Muscle of leg (tissue), 11 donors: Measurements from ENCODE around the gene TAS2R16. TPM values are rescaled to one million over a fixed set of nuclear protein-coding genes. Genes with fewer than 3 reads are reported as not detected.
"Not testable (repeated sequence)": the region's sequence is repeated elsewhere in the genome, so short reads cannot be mapped to it uniquely, and the experiment has no call there.

Experiments used
- DNase-seq: peaks from one replicate; pipeline ENCODE4 v3.0.0; 2013
- H3K27ac ChIP-seq: one replicate; pipeline ENCODE4 v1.5.1; 2013; ENCODE audit warnings: mild to moderate bottlenecking, low read length, control low read depth
- H3K27me3 ChIP-seq: one replicate; pipeline ENCODE4 v1.6.1; 2013; ENCODE audit warnings: low read length; ENCODE audit not compliant: control insufficient read depth, insufficient read depth
- H3K36me3 ChIP-seq: one replicate; pipeline ENCODE4 v1.6.1; 2013; ENCODE audit warnings: low read length; ENCODE audit not compliant: control insufficient read depth, insufficient read depth
- H3K4me1 ChIP-seq: one replicate; pipeline ENCODE4 v1.6.1; 2013; ENCODE audit warnings: low read length; ENCODE audit not compliant: control insufficient read depth, insufficient read depth
- H3K4me3 ChIP-seq: one replicate; pipeline ENCODE4 v1.5.1; 2013; ENCODE audit warnings: low read length, control low read depth
- H3K9me3 ChIP-seq: replicated peaks from 2 replicates; pipeline ENCODE4 v1.6.1; 2013; ENCODE audit warnings: low read depth, low read length; ENCODE audit not compliant: control insufficient read depth
- WGBS: methylation state at CpG from one replicate; pipeline ENCODE4 v1.1.5; 2013; ENCODE audit warnings: missing lambda C conversion rate; ENCODE audit not compliant: insufficient coverage; 5-methylcytosine and 5-hydroxymethylcytosine counted together
- polyA plus RNA-seq, 8 donors: library from polyadenylated mRNA; unstranded; fragments of 120-200 nt; gene quantifications; one replicate each; pipeline versions ENCODE4 v1.2.1 to v1.2.3, GENCODE V29; 2013; ENCODE audit warnings: inconsistent platforms in 1 of 8, low replicate concordance in 1 of 8; ENCODE audit not compliant: insufficient read length in 8 of 8, insufficient read depth in 1 of 8
- total RNA-seq: library from RNA; stranded (reverse); fragments of 120-200 nt; gene quantifications from one replicate; pipeline ENCODE4 v1.2.4, GENCODE V29; 2013

Gene TAS2R16
- total and polyA plus RNA-seq, 9 donors: not detected

GRCh38 chr7:122975341-122975740 lies 20.2 kb downstream of the TAS2R16 start:
- H3K36me3 ChIP-seq: no peaks in the 10 kb centered on the region
- no peak overlapping the region for H3K4me3 ChIP-seq
- H3K9me3 ChIP-seq: no peaks in the 10 kb centered on the region
- no peaks in the 10 kb centered on the region for H3K4me1 ChIP-seq
- no peak for DNase-seq
- WGBS: no CpG with 5 or more reads among the region's 1 CpG
- no peaks in the 10 kb centered on the region for H3K27me3 ChIP-seq
- no peak overlapping the region for H3K27ac ChIP-seq

DNA sequence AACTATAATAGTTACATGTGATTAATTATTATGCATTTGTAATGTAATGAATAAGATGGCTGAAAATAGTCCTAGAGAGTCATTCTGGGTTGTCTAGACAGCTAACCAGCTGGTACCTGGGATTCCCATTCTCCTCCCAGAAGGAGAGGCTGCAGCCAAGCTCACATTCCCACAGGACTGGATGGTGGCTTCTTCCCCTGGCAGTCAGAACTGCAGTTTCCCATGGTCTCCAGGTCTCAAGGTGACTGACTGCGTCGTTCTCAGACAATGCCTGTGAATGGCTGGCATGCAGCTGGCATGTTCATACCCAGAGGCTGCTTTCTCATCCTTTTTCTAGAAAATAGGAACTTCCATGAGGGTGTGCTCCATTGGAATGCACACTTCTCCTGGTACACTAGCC lies 21.3 kb downstream of the TAS2R16 start:
- WGBS: 78% methylated on average over 2 of the region's 2 CpGs
- no peaks in the 10 kb centered on the region for H3K36me3 ChIP-seq
- DNase-seq: no peak

GRCh38 chr7:122972056-122972455 lies 23.4 kb downstream of the TAS2R16 start:
- no peaks in the 10 kb centered on the region for H3K9me3 ChIP-seq
- 67% methylated on average over 2 of the region's 6 CpGs for WGBS
- H3K36me3 ChIP-seq: no peaks in the 10 kb centered on the region
- DNase-seq: no peak
- H3K27me3 ChIP-seq: no peaks in the 10 kb centered on the region
- no peaks in the 10 kb centered on the region for H3K4me1 ChIP-seq
- H3K4me3 ChIP-seq: no peak overlapping the region
- H3K27ac ChIP-seq: no peak overlapping the region

More for the DNA sequence above, 21.3 kb downstream of the TAS2R16 start:
- no peak overlapping the region for H3K4me3 ChIP-seq
- H3K27ac ChIP-seq: no peak overlapping the region
- H3K27me3 ChIP-seq: no peaks in the 10 kb centered on the region
- no peaks in the 10 kb centered on the region for H3K9me3 ChIP-seq
- H3K4me1 ChIP-seq: no peaks in the 10 kb centered on the region

DNA sequence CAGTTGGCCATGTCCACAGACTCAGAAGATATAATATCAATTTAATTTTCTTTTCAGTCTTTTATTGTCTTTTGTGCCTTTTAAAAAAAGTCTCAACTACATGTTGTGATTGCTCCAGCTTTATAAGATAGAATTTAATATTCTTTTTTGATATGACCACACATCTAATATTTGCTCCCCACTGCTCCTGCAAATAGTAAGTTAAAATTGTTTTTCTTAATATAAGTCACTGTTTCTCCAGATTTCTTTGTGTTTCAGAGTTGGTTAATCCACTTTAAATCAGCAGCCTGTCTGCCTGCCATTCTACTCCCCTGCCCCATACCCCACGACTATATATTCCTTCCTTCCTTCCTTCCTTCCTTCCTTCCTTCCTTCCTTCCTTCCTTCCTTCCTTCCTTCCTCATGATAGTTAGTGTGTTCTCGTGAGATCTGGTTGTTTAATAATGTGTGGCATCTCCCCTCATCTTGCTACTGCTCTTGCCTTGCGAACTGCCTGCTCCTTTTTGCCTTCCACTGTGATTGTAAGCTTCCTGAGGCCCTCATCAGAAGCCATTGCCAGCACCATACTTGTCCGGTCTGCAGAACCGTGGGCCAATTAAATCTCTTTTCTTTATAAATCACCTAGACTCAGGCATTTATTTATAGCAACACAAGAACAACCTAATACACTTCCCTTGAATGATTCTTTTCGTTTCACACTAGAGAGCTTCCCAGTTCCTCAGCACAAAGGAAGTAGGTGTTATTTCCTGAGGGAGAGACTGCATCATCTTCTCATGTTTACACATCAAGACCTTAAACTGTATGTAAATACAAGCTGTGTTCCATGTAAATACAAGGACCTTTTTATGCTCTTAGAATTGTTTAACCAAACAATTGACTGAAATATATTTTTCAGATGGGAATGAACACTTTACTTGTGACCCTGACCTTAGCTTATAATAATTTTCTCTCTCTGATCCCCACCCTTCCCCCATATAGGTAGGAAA lies 24.5 kb downstream of the TAS2R16 start:
- WGBS: 81% methylated on average over 2 of the region's 6 CpGs
- H3K27me3 ChIP-seq: no peaks in the 10 kb centered on the region

DNA sequence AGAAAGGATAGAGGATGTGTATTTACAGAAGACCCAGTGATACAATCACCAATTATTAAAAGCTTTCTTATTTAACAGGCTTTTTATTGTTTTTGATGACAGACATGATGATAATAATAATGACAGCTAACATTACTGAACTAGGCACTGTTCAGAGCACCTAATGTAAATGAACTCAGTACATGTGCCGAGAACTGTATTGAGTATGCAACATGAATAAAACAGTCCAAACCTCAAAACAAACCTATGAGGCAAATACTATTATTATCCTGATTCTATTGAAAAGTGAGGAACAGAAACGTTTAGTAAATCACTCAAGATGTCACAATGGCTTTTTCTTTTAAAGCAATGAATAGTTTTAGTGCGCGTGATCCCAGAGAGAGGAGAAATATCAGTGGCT lies 27.1 kb downstream of the TAS2R16 start:
- Histone ChIP-seq H3K27me3 (no peaks in the 10 kb centered on the region), H3K27ac (no peak overlapping the region), H3K9me3 (no peaks in the 10 kb centered on the region), H3K36me3 (no peaks in the 10 kb centered on the region), H3K4me3 (no peak overlapping the region), H3K4me1 (no peaks in the 10 kb centered on the region)
- WGBS: no CpG with 5 or more reads among the region's 4 CpGs
- DNase-seq: no peak

More for the DNA sequence above, 24.5 kb downstream of the TAS2R16 start:
- no peak for DNase-seq
- Histone ChIP-seq H3K27ac (no peak overlapping the region), H3K9me3 (no peaks in the 10 kb centered on the region), H3K4me3 (no peak overlapping the region), H3K4me1 (no peaks in the 10 kb centered on the region), H3K36me3 (no peaks in the 10 kb centered on the region)

- H3K27ac ChIP-seq: no peak overlapping the region
- no peak overlapping the region for H3K4me3 ChIP-seq
- peak; percentile 1 for DNase-seq
- no peaks in the 10 kb centered on the region for H3K4me1 ChIP-seq
- no peaks in the 10 kb centered on the region for H3K36me3 ChIP-seq
- H3K9me3 ChIP-seq: no peaks in the 10 kb centered on the region
- no peaks in the 10 kb centered on the region for H3K27me3 ChIP-seq
- WGBS: no CpG with 5 or more reads among the region's 2 CpGs
Observed at GRCh38 chr7:122965306-122965705, 30.2 kb downstream of the TAS2R16 start.

GRCh38 chr7:122953678-122954077 lies 41.8 kb downstream of the TAS2R16 start:
- not testable (repeated sequence) for H3K4me1 ChIP-seq, H3K27me3 ChIP-seq, H3K9me3 ChIP-seq, DNase-seq, H3K4me3 ChIP-seq, H3K36me3 ChIP-seq, H3K27ac ChIP-seq
- WGBS: no CpG with 5 or more reads among the region's 2 CpGs

GRCh38 chr7:122951006-122951405 lies 44.5 kb downstream of the TAS2R16 start:
- Histone ChIP-seq H3K27me3 (no peaks in the 10 kb centered on the region), H3K27ac (no peak overlapping the region)
- WGBS: no CpG with 5 or more reads among the region's 2 CpGs

GRCh38 chr7:122949186-122949585 lies 46.3 kb downstream of the TAS2R16 start:
- H3K27ac ChIP-seq: no peak overlapping the region
- H3K36me3 ChIP-seq: no peaks in the 10 kb centered on the region
- no peaks in the 10 kb centered on the region for H3K4me1 ChIP-seq
- no peak for DNase-seq
- no CpG with 5 or more reads among the region's 1 CpG for WGBS
- H3K27me3 ChIP-seq: no peaks in the 10 kb centered on the region
- no peaks in the 10 kb centered on the region for H3K9me3 ChIP-seq
- no peak overlapping the region for H3K4me3 ChIP-seq

More at GRCh38 chr7:122951006-122951405, 44.5 kb downstream of the TAS2R16 start:
- Histone ChIP-seq H3K36me3 (no peaks in the 10 kb centered on the region), H3K4me3 (no peak overlapping the region), H3K9me3 (no peaks in the 10 kb centered on the region), H3K4me1 (no peaks in the 10 kb centered on the region)
- no peak for DNase-seq
